H9 (cell line): ENCODE measurements around the gene ISY1. TPM values are rescaled to one million over a fixed set of nuclear protein-coding genes. Genes with fewer than 3 reads are reported as not detected.

Source experiments
- DNase-seq: peaks from one replicate; pipeline ENCODE4 v3.0.0-alpha.2; 2017
- H2AFZ ChIP-seq: one replicate; pipeline ENCODE4 v1.6.1; 2013; ENCODE audit warnings: mild to moderate bottlenecking, low read length, control low read depth, moderate library complexity
- H2AK5ac ChIP-seq: 2 replicates; pipeline ENCODE4 v1.6.1; 2013; ENCODE audit warnings: low read length, control low read depth, mixed read lengths; ENCODE audit not compliant: insufficient read length
- H2BK120ac ChIP-seq: one replicate; pipeline ENCODE4 v1.6.1; 2013; ENCODE audit warnings: low read depth, mild to moderate bottlenecking, low read length, control low read depth, inconsistent platforms; ENCODE audit not compliant: poor library complexity, severe bottlenecking
- H2BK12ac ChIP-seq: 2 replicates; pipeline ENCODE4 v1.6.1; 2013; ENCODE audit warnings: low read length, control low read depth, mixed read lengths, low read depth; ENCODE audit not compliant: insufficient read length
- H2BK15ac ChIP-seq: 2 replicates; pipeline ENCODE4 v1.6.1; 2013; ENCODE audit warnings: low read depth, low read length, control low read depth
- H2BK20ac ChIP-seq: one replicate; pipeline ENCODE4 v1.6.1; 2013; ENCODE audit warnings: low read depth, mild to moderate bottlenecking, low read length, control low read depth, inconsistent platforms; ENCODE audit not compliant: poor library complexity, severe bottlenecking
- H2BK5ac ChIP-seq: 2 replicates; pipeline ENCODE4 v1.6.1; 2013; ENCODE audit warnings: low read length, control low read depth, mixed read lengths; ENCODE audit not compliant: insufficient read length
- H3K14ac ChIP-seq: 2 replicates; pipeline ENCODE4 v1.6.1; 2013; ENCODE audit warnings: low read length, control low read depth; ENCODE audit not compliant: insufficient read depth
- H3K18ac ChIP-seq: 2 replicates; pipeline ENCODE4 v1.6.1; 2013; ENCODE audit warnings: low read depth, mild to moderate bottlenecking, mixed read lengths, low read length, control low read depth; ENCODE audit not compliant: insufficient read length
- H3K23ac ChIP-seq: 2 replicates; pipeline ENCODE4 v1.6.1; 2013; ENCODE audit warnings: low read length, control low read depth, mixed read lengths, low read depth; ENCODE audit not compliant: insufficient read length
- H3K23me2 ChIP-seq: 2 replicates; pipeline ENCODE4 v1.6.1; 2013; ENCODE audit warnings: low read depth, mild to moderate bottlenecking, mixed read lengths, low read length, control low read depth; ENCODE audit not compliant: insufficient read length, poor library complexity, severe bottlenecking
- H3K27ac ChIP-seq: 2 replicates; pipeline ENCODE4 v1.5.1; 2013; ENCODE audit warnings: low read length, control low read depth, mixed read lengths, low read depth; ENCODE audit not compliant: insufficient read length
- H3K27me3 ChIP-seq: 2 replicates; pipeline ENCODE4 v1.6.1; 2013; ENCODE audit warnings: low read length, control low read depth, inconsistent platforms; ENCODE audit not compliant: insufficient read depth
- H3K4ac ChIP-seq: 2 replicates; pipeline ENCODE4 v1.6.1; 2013; ENCODE audit warnings: low read depth, mild to moderate bottlenecking, control low read depth, inconsistent platforms, low read length, moderate library complexity
- H3K4me1 ChIP-seq: 2 replicates; pipeline ENCODE4 v1.6.1; 2013; ENCODE audit warnings: low read length, control low read depth, inconsistent platforms; ENCODE audit not compliant: insufficient read depth
- H3K4me2 ChIP-seq: 2 replicates; pipeline ENCODE4 v1.6.1; 2013; ENCODE audit warnings: low read length, control low read depth, mixed read lengths; ENCODE audit not compliant: insufficient read length, insufficient read depth
- H3K56ac ChIP-seq: 2 replicates; pipeline ENCODE4 v1.6.1; 2013; ENCODE audit warnings: low read depth, mild to moderate bottlenecking, mixed read lengths, low read length, control low read depth; ENCODE audit not compliant: insufficient read length
- H3K79me1 ChIP-seq: 2 replicates; pipeline ENCODE4 v1.6.1; 2013; ENCODE audit warnings: low read depth, mild to moderate bottlenecking, moderate library complexity, low read length, control low read depth, inconsistent platforms; ENCODE audit not compliant: insufficient read depth, poor library complexity, severe bottlenecking
- H3K79me2 ChIP-seq: 2 replicates; pipeline ENCODE4 v1.6.1; 2013; ENCODE audit warnings: low read length, control low read depth, inconsistent platforms; ENCODE audit not compliant: insufficient read depth
- H3K9ac ChIP-seq: 2 replicates; pipeline ENCODE4 v1.6.1; 2013; ENCODE audit warnings: low read length, control low read depth, mixed read lengths; ENCODE audit not compliant: insufficient read length; ENCODE audit errors: extremely low read depth
- H3K9me3 ChIP-seq: one replicate; pipeline ENCODE4 v1.6.1; 2013; ENCODE audit warnings: low read depth, low read length, inconsistent platforms; ENCODE audit not compliant: control insufficient read depth
- H3T11ph ChIP-seq: one replicate; pipeline ENCODE4 v1.6.1; 2013; ENCODE audit warnings: mild to moderate bottlenecking, low read length, control low read depth, inconsistent platforms
- H4K20me1 ChIP-seq: one replicate; pipeline ENCODE4 v1.6.1; 2013; ENCODE audit not compliant: control insufficient read depth, insufficient read length, insufficient read depth
- H4K5ac ChIP-seq: 2 replicates; pipeline ENCODE4 v1.6.1; 2013; ENCODE audit warnings: low read depth, mild to moderate bottlenecking, mixed read lengths, low read length, control low read depth; ENCODE audit not compliant: insufficient read length
- H4K8ac ChIP-seq: replicated peaks from 2 replicates; pipeline ENCODE4 v1.6.1; 2013; ENCODE audit warnings: low read length, control low read depth, mixed read lengths, low read depth; ENCODE audit not compliant: insufficient read length
- H4K91ac ChIP-seq: 2 replicates; pipeline ENCODE4 v1.6.1; 2013; ENCODE audit warnings: low read depth, mild to moderate bottlenecking, moderate library complexity, mixed read lengths, low read length, control low read depth; ENCODE audit not compliant: insufficient read length
- H3K27ac Mint-ChIP-seq, 3 experiments: 2 replicates in 2 of 3; 3 replicates in 1 of 3; pipeline ENCODE4 v1.8.0; 2020 to 2021; ENCODE audit warnings: mixed read lengths in 3 of 3, mild to moderate bottlenecking in 1 of 3, moderate library complexity in 1 of 3
- H3K27me3 Mint-ChIP-seq: 2 replicates; pipeline ENCODE4 v1.8.0; 2021; ENCODE audit warnings: low read depth, mild to moderate bottlenecking, moderate library complexity, mixed read lengths
- H3K36me3 Mint-ChIP-seq, 3 experiments: 2 replicates in 2 of 3; 3 replicates in 1 of 3; pipeline ENCODE4 v1.8.0; 2020 to 2021; ENCODE audit warnings: low read depth in 3 of 3, mixed read lengths in 3 of 3; ENCODE audit not compliant: insufficient read depth in 1 of 3
- H3K4me1 Mint-ChIP-seq, 2 experiments: 2 replicates each; pipeline ENCODE4 v1.8.0; 2020; ENCODE audit warnings: mixed read lengths in 2 of 2
- H3K4me3 Mint-ChIP-seq, 2 experiments: 2 replicates in 1 of 2; 3 replicates in 1 of 2; pipeline ENCODE4 v1.8.0; 2020 to 2021; ENCODE audit warnings: mild to moderate bottlenecking in 2 of 2, mixed read lengths in 2 of 2, moderate library complexity in 1 of 2
- H3K9me3 Mint-ChIP-seq, 2 experiments: 2 replicates in 1 of 2; 3 replicates in 1 of 2; pipeline ENCODE4 v1.8.0; 2020; ENCODE audit warnings: mild to moderate bottlenecking in 2 of 2, mixed read lengths in 2 of 2, moderate library complexity in 1 of 2
- CTCF ChIP-seq: fragments of 200-600 bp; sonication (generic); conservative IDR thresholded peaks from 3 replicates; pipeline ENCODE4 v1.8.0; 2021; ENCODE audit warnings: antibody characterized with exemption, mild to moderate bottlenecking
- WGBS: extraction: QIAGEN DNeasy Blood & Tissue Kit; methylation state at CpG from one replicate; pipeline ENCODE4 v1.1.7; 2013; ENCODE audit warnings: missing lambda C conversion rate, low lambda C conversion rate, mixed read lengths; ENCODE audit not compliant: insufficient read length; ENCODE audit errors: extremely low coverage; 5-methylcytosine and 5-hydroxymethylcytosine counted together
- total RNA-seq: library from RNA; stranded (reverse); gene quantifications from 2 replicates; pipeline ENCODE4 v1.2.1, GENCODE V29; 2021

ISY1 gene
- total RNA-seq, 1 experiment from 2014 or later = 28.1 TPM

- no peak overlapping the region for H3K4me3 Mint-ChIP-seq
- no peak overlapping the region for H2AFZ ChIP-seq
- H4K20me1 ChIP-seq = no peaks in the 10 kb centered on the region
- H3K27me3 Mint-ChIP-seq = no peaks in the 10 kb centered on the region
- no peak overlapping the region for H3K14ac ChIP-seq
- H3K9me3 Mint-ChIP-seq = no peaks in the 10 kb centered on the region
- no peak overlapping the region for H2BK15ac ChIP-seq
- H3K4me1 Mint-ChIP-seq = peaks cover 0 to 3% of the 10 kb centered on the region in 2 experiments; a peak in 2 of 4 replicates
- no peaks in the 10 kb centered on the region for H3K79me2 ChIP-seq
- H2BK20ac ChIP-seq = no peak overlapping the region
- H3K27ac Mint-ChIP-seq = no peak overlapping the region
- no peak overlapping the region for H4K8ac ChIP-seq
- H3K9me3 ChIP-seq = no peaks in the 10 kb centered on the region
- no peak overlapping the region for H3K4ac ChIP-seq
- no peak overlapping the region for H3K4me2 ChIP-seq
- no peaks in the 10 kb centered on the region for H3K79me1 ChIP-seq
- no peak overlapping the region for H3K23ac ChIP-seq
- no peaks in the 10 kb centered on the region for H3K36me3 Mint-ChIP-seq
- no peak overlapping the region for H2AK5ac ChIP-seq
- H3T11ph ChIP-seq = no peak overlapping the region
- no peak overlapping the region for H3K18ac ChIP-seq
- DNase-seq = no peak
- H3K9ac ChIP-seq = no peak overlapping the region
- H2BK120ac ChIP-seq = no peak overlapping the region
- H2BK12ac ChIP-seq = no peak overlapping the region
- no peak overlapping the region for H3K27ac ChIP-seq
- H4K91ac ChIP-seq = no peak overlapping the region
- no peaks in the 10 kb centered on the region for H3K23me2 ChIP-seq
- no peaks in the 10 kb centered on the region for H3K4me1 ChIP-seq
- no CpG with 5 or more reads among the region's 4 CpGs for WGBS
- no peak overlapping the region for H3K56ac ChIP-seq
- H4K5ac ChIP-seq = no peak overlapping the region
- H3K27me3 ChIP-seq = no peaks in the 10 kb centered on the region
- TF ChIP-seq CTCF = no peak
- H2BK5ac ChIP-seq = no peak overlapping the region
Measured at GRCh38 chr3:129207479-129207878, 46.6 kb upstream of the ISY1 start.
